ENCODE results near the gene COL26A1.
A peak's percentile ranks its signal among the peaks of the same experiment; 100 is the strongest.

Gene COL26A1

GRCh38 chr7:101531726-101532357, 169.2 kb downstream of the COL26A1 start (continued):
- TF ChIP-seq TSHZ1 (tag by site-specific recombination; IDR thresholded peaks at IDR 0.05; ENCODE audit: borderline replicate concordance): no peak
- 0 out of 2 replicates have a peak, but pooled peaks have one; percentile 21 for TF ChIP-seq TCF7L2 (IDR thresholded peaks at IDR 0.05; ENCODE audit: borderline replicate concordance, low read depth, low read length)
- TF ChIP-seq ZBTB17 (tag by site-specific recombination; IDR thresholded peaks at IDR 0.05): peak; percentile 46
- TF ChIP-seq SP2 (tag by site-specific recombination; IDR thresholded peaks at IDR 0.05): peak; percentile 36; the same call in 1 of the 2 replicates
- TF ChIP-seq ZNF610 (tag by site-specific recombination; IDR thresholded peaks at IDR 0.05; ENCODE audit: borderline replicate concordance): no peak
- TF ChIP-seq ZNF274 (IDR thresholded peaks at IDR 0.05; ENCODE audit: low read length): no peak
- no peak for TF ChIP-seq ZNF274 (tag by site-specific recombination; IDR thresholded peaks at IDR 0.05; ENCODE audit: borderline replicate concordance)
- no peak for TF ChIP-seq ZNF214 (tag by site-specific recombination; IDR thresholded peaks at IDR 0.05; ENCODE audit: borderline replicate concordance)
- no peak for TF ChIP-seq ZNF629 (tag by site-specific recombination; IDR thresholded peaks at IDR 0.05)
- TF ChIP-seq ZNF280D (tag by site-specific recombination; IDR thresholded peaks at IDR 0.05): no peak
- no peak for TF ChIP-seq ZNF223 (tag by site-specific recombination; IDR thresholded peaks at IDR 0.05)
- no peak for TF ChIP-seq KLF10 (tag by site-specific recombination; IDR thresholded peaks at IDR 0.05)
- TF ChIP-seq MZF1 (tag by site-specific recombination; IDR thresholded peaks at IDR 0.05; ENCODE audit: borderline replicate concordance): no peak
- TF ChIP-seq FEZF1 (tag by site-specific recombination; IDR thresholded peaks at IDR 0.05): peak; percentile 54
- TF ChIP-seq ZNF354C (tag by site-specific recombination; IDR thresholded peaks at IDR 0.05; ENCODE audit: borderline replicate concordance, low read depth): no peak
- no peak for TF ChIP-seq BCL11A (tag by site-specific recombination; IDR thresholded peaks at IDR 0.05; ENCODE audit: low read depth)
- no peak for TF ChIP-seq ZNF391 (tag by site-specific recombination; IDR thresholded peaks at IDR 0.05; ENCODE audit: borderline replicate concordance, low read depth)
- TF ChIP-seq OSR2 (tag by site-specific recombination; IDR thresholded peaks at IDR 0.05): no peak
- TF ChIP-seq ZBTB20 (tag by site-specific recombination; IDR thresholded peaks at IDR 0.05): no peak
- TF ChIP-seq KLF9 (tag by site-specific recombination; IDR thresholded peaks at IDR 0.05; ENCODE audit: low read depth): no peak
- no peak for TF ChIP-seq PRDM10 (tag by site-specific recombination; IDR thresholded peaks at IDR 0.05)
